IMR-90 (cell line): Measurements from ENCODE around the gene SYNM. TPM values are rescaled to one million over a fixed set of nuclear protein-coding genes. Genes with fewer than 3 reads are reported as not detected.

ENCODE experiments used
- ATAC-seq: fragments of 200-7000 bp; cut with Tn5 transposase; 2 replicates; pipeline ENCODE4 v1.9.1; 2020; ENCODE audit warnings: low read depth, mild to moderate bottlenecking, moderate library complexity
- BruUV-seq: library from RNA; stranded (reverse); fragments of 400-500 nt; replicated peaks from 2 replicates; lab custom pipeline; 2021; lab: Mats Ljungman, UMichigan
- CTCF ChIA-PET: fragments of 300-600 bp; formaldehyde crosslinking; extraction: SDS; loops from one replicate; lab custom pipeline; 2021; ENCODE audit warnings: antibody characterized with exemption; lab: Yijun Ruan, JAX
- POLR2A ChIA-PET: fragments of 300-600 bp; sonication (Branson Sonifier 250); formaldehyde crosslinking; loops from one replicate; lab custom pipeline; 2022; ENCODE audit warnings: antibody characterized with exemption; ENCODE audit not compliant: unreplicated experiment; lab: Charles Lee
- DNase-seq: peaks from one replicate; pipeline ENCODE4 v3.0.0; 2013
- H2AFZ ChIP-seq: replicated peaks from 2 replicates; pipeline ENCODE3; 2013; ENCODE audit warnings: low read length, mild to moderate bottlenecking; ENCODE audit not compliant: poor library complexity
- H2AK5ac ChIP-seq: 2 replicates; pipeline ENCODE4 v1.6.1; 2013; ENCODE audit warnings: low read depth, low read length, inconsistent platforms
- H2AK9ac ChIP-seq: replicated peaks from 2 replicates; pipeline ENCODE3; 2013; ENCODE audit warnings: mild to moderate bottlenecking, low read depth, low read length, moderate library complexity; ENCODE audit not compliant: poor library complexity
- H2BK120ac ChIP-seq: 2 replicates; pipeline ENCODE4 v1.6.1; 2013; ENCODE audit warnings: low read depth, low read length, inconsistent platforms
- H2BK15ac ChIP-seq: 3 replicates; pipeline ENCODE4 v1.6.1; 2013; ENCODE audit warnings: low read depth, low read length, inconsistent platforms
- H2BK20ac ChIP-seq: 2 replicates; pipeline ENCODE4 v1.6.1; 2013; ENCODE audit warnings: low read depth, mild to moderate bottlenecking, inconsistent platforms, low read length, moderate library complexity
- H2BK5ac ChIP-seq: 2 replicates; pipeline ENCODE4 v1.6.1; 2013; ENCODE audit warnings: mild to moderate bottlenecking, low read depth, low read length, inconsistent platforms; ENCODE audit not compliant: poor library complexity, severe bottlenecking
- H3K14ac ChIP-seq: replicated peaks from 2 replicates; pipeline ENCODE4 v1.6.1; 2013; ENCODE audit warnings: low read depth, low read length, inconsistent platforms
- H3K18ac ChIP-seq: 2 replicates; pipeline ENCODE4 v1.6.1; 2013; ENCODE audit warnings: low read depth, low read length, control low read depth
- H3K23ac ChIP-seq: 2 replicates; pipeline ENCODE4 v1.6.1; 2013; ENCODE audit warnings: low read depth, low read length, inconsistent platforms
- H3K27ac ChIP-seq: 2 replicates; pipeline ENCODE4 v1.5.1; 2013; ENCODE audit warnings: mild to moderate bottlenecking, control low read depth, low read length; ENCODE audit not compliant: insufficient read depth
- H3K27me3 ChIP-seq: 2 replicates; pipeline ENCODE4 v1.6.1; 2013; ENCODE audit warnings: low read length; ENCODE audit not compliant: control insufficient read depth, insufficient read depth
- H3K36me3 ChIP-seq: 2 replicates; pipeline ENCODE4 v1.6.1; 2013; ENCODE audit warnings: low read length, mixed read lengths; ENCODE audit not compliant: control insufficient read depth, insufficient read depth
- H3K4ac ChIP-seq: 2 replicates; pipeline ENCODE4 v1.6.1; 2013; ENCODE audit warnings: low read depth, low read length, inconsistent platforms
- H3K4me1 ChIP-seq: 2 replicates; pipeline ENCODE4 v1.6.1; 2013; ENCODE audit warnings: low read length, mixed read lengths; ENCODE audit not compliant: control insufficient read depth, insufficient read depth
- H3K4me2 ChIP-seq: 2 replicates; pipeline ENCODE4 v1.6.1; 2013; ENCODE audit warnings: low read depth, mild to moderate bottlenecking, control low read depth, low read length, moderate library complexity
- H3K4me3 ChIP-seq: 2 replicates; pipeline ENCODE4 v1.5.1; 2013; ENCODE audit warnings: low read depth, mild to moderate bottlenecking, control low read depth, low read length, moderate library complexity; ENCODE audit not compliant: insufficient read depth
- H3K56ac ChIP-seq: 2 replicates; pipeline ENCODE4 v1.6.1; 2013; ENCODE audit warnings: low read length, inconsistent platforms; ENCODE audit not compliant: insufficient read depth; ENCODE audit errors: extremely low read depth
- H3K79me1 ChIP-seq, 2 experiments: 2 replicates each; pipeline ENCODE4 v1.6.1; 2013; ENCODE audit warnings: low read length in 2 of 2, inconsistent platforms in 1 of 2, low read depth in 1 of 2
- H3K9ac ChIP-seq: 2 replicates; pipeline ENCODE4 v1.6.1; 2013; ENCODE audit warnings: low read depth, low read length, control low read depth
- H3K9me1 ChIP-seq: 2 replicates; pipeline ENCODE4 v1.6.1; 2013; ENCODE audit warnings: low read length, inconsistent platforms; ENCODE audit not compliant: insufficient read depth
- H3K9me3 ChIP-seq: 2 replicates; pipeline ENCODE4 v1.6.1; 2013; ENCODE audit warnings: low read length; ENCODE audit not compliant: control insufficient read depth, insufficient read depth
- H4K20me1 ChIP-seq: 2 replicates; pipeline ENCODE4 v1.6.1; 2013; ENCODE audit warnings: low read length, inconsistent platforms; ENCODE audit not compliant: insufficient read depth
- H4K5ac ChIP-seq: 2 replicates; pipeline ENCODE4 v1.6.1; 2013; ENCODE audit warnings: mild to moderate bottlenecking, low read depth, low read length, control low read depth
- H4K8ac ChIP-seq, 2 experiments: 2 replicates each; pipeline ENCODE4 v1.6.1; 2013; ENCODE audit warnings: low read depth in 2 of 2, low read length in 2 of 2, control low read depth in 1 of 2, inconsistent platforms in 1 of 2
- H4K91ac ChIP-seq: 2 replicates; pipeline ENCODE4 v1.6.1; 2013; ENCODE audit warnings: low read depth, low read length, inconsistent platforms; ENCODE audit not compliant: insufficient read depth
- BHLHE40 ChIP-seq: fragments of 150-350 bp; IDR thresholded peaks from 2 replicates; pipeline ENCODE4 v1.6.1; 2016; ENCODE audit warnings: mild to moderate bottlenecking, low read depth, low read length
- CEBPB ChIP-seq: IDR thresholded peaks from 2 replicates; pipeline ENCODE4 v1.6.1; 2012; ENCODE audit warnings: low read depth, low read length, improper control_type of control experiment
- CHD1 ChIP-seq: IDR thresholded peaks from 2 replicates; pipeline ENCODE4 v1.6.1; 2012; ENCODE audit warnings: low read depth, low read length, improper control_type of control experiment
- CTCF ChIP-seq: conservative IDR thresholded peaks from 2 replicates; pipeline ENCODE4 v1.5.1; 2012; ENCODE audit warnings: mild to moderate bottlenecking, low read depth, low read length, improper control_type of control experiment
- FOS ChIP-seq: fragments of 150-350 bp; IDR thresholded peaks from 2 replicates; pipeline ENCODE4 v1.6.1; 2016; ENCODE audit warnings: low read depth, low read length
- MAFK ChIP-seq: IDR thresholded peaks from 2 replicates; pipeline ENCODE4 v1.6.1; 2012; ENCODE audit warnings: low read depth, low read length, improper control_type of control experiment
- MAZ ChIP-seq: IDR thresholded peaks from 2 replicates; pipeline ENCODE4 v1.6.1; 2012; ENCODE audit warnings: low read depth, mild to moderate bottlenecking, low read length, improper control_type of control experiment, moderate library complexity, borderline replicate concordance
- NFE2L2 ChIP-seq: fragments of 150-350 bp; IDR thresholded peaks from 2 replicates; pipeline ENCODE4 v1.6.1; 2016; ENCODE audit warnings: low read depth, mild to moderate bottlenecking, low read length
- POLR2A ChIP-seq: IDR thresholded peaks from 2 replicates; pipeline ENCODE4 v1.6.1; 2012; ENCODE audit warnings: mild to moderate bottlenecking, low read depth, low read length
- RAD21 ChIP-seq: IDR thresholded peaks from 2 replicates; pipeline ENCODE4 v1.6.1; 2012; ENCODE audit warnings: low read length, improper control_type of control experiment
- RFX5 ChIP-seq: IDR thresholded peaks from 2 replicates; pipeline ENCODE4 v1.8.0; 2012; ENCODE audit warnings: low read depth, mild to moderate bottlenecking, low read length, moderate library complexity
- SMC3 ChIP-seq: fragments of 150-350 bp; IDR thresholded peaks from 2 replicates; pipeline ENCODE4 v1.6.1; 2016; ENCODE audit warnings: low read depth, mild to moderate bottlenecking, antibody characterized with exemption, low read length, moderate library complexity
- USF2 ChIP-seq: fragments of 150-350 bp; IDR thresholded peaks from 2 replicates; pipeline ENCODE4 v1.6.1; 2017; ENCODE audit warnings: mild to moderate bottlenecking, antibody characterized with exemption, low read length, low read depth
- WGBS, 2 experiments: methylation state at CpG; one replicate each; pipeline versions ENCODE4 v1.1.5 to v1.1.7; 2013; ENCODE audit warnings: missing lambda C conversion rate in 2 of 2; ENCODE audit not compliant: insufficient read length in 1 of 2; ENCODE audit errors: extremely low coverage in 2 of 2; 5-methylcytosine and 5-hydroxymethylcytosine counted together
- dilution Hi-C: fragments of 300-500 bp; cut with HindIII; formaldehyde crosslinking; loops from one replicate; pipeline ENCODE4 v1.14.3; 2018; ENCODE audit warnings: low sequenced_read_pairs; ENCODE audit not compliant: unreplicated experiment
- in situ Hi-C: fragments of 300-500 bp; cut with MboI; formaldehyde crosslinking; loops from 3 replicates; pipeline ENCODE4 v1.14.3; 2019; ENCODE audit warnings: low sequenced_read_pairs, inconsistent platforms, mixed read lengths
- intact Hi-C: fragments of 100-400 bp; cut with micrococcal nuclease; formaldehyde crosslinking; loops from 2 replicates; pipeline ENCODE4 v1.10.0; 2022
- polyA plus RNA-seq, 3 experiments: library from polyadenylated mRNA; depleted of rRNA; stranded (reverse); fragments of >200 nt; gene quantifications; 2 replicates each; pipeline ENCODE4 v1.2.3, GENCODE V29; 2012; ENCODE audit warnings: low replicate concordance in 1 of 3
- total RNA-seq: library from RNA; depleted of rRNA; stranded (reverse); fragments of >200 nt; gene quantifications from 2 replicates; pipeline ENCODE4 v1.2.3, GENCODE V29; 2012
- TF ChIP-seq, protein P1 (sequence below): fragments of 150-350 bp; IDR thresholded peaks from 2 replicates; pipeline ENCODE4 v1.6.1; 2016; ENCODE audit warnings: low read depth, mild to moderate bottlenecking, low read length, moderate library complexity, borderline replicate concordance

Gene SYNM
- total and polyA plus RNA-seq, 2 of the 4 experiments (the other 2 are of a cell fraction) = 2.1 to 3.4 TPM

DNA sequence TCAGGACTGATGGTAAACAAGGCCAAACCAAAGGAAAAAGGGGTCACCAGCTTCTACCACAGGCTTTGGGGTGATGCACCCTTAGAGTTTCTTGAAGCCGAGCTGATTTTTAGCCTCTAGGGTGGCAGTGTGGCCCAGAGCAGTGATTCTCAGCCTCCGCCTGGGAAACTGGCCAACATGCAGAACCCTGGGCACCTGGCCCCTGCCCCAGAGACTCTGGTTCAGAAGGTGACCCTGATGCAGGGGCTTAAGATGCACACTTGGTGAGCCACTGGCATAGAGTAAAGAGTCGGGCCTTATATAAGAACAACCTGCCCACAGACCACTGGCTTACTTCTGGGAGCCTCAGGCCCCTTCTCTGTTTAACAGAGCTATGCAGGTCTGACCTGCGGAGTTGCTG is 44.5 kb downstream of the SYNM start:
- Histone ChIP-seq H2BK5ac (no peak overlapping the region), H4K20me1 (no peaks in the 10 kb centered on the region), H4K91ac (no peak overlapping the region), H2AK5ac (no peak overlapping the region), H3K27ac (no peak overlapping the region), H2BK120ac (no peak overlapping the region), H2BK20ac (no peak overlapping the region), H3K18ac (no peak overlapping the region), H3K14ac (no peak overlapping the region), H3K4me3 (no peak overlapping the region), H2BK15ac (no peak overlapping the region), H3K9me1 (no peaks in the 10 kb centered on the region), H2AFZ (no peak overlapping the region), H3K4me2 (no peak overlapping the region), H4K8ac (no peak overlapping the region), H2AK9ac (no peak overlapping the region), H3K27me3 (no peaks in the 10 kb centered on the region), H4K5ac (no peak overlapping the region), H3K4me1 (no peaks in the 10 kb centered on the region), H3K36me3 (peaks cover 10% of the 10 kb centered on the region), H3K4ac (no peak overlapping the region), H3K9ac (no peak overlapping the region), H3K79me1 (0 out of 4 replicates have a peak, but pooled peaks cover 0 to 3% of the 10 kb centered on the region in 2 experiments), H3K9me3 (no peaks in the 10 kb centered on the region), H3K23ac (no peak overlapping the region), H3K56ac (no peak overlapping the region)
- intact Hi-C loops (no loop called here), dilution Hi-C loops (no loop called here), in situ Hi-C loops (no loop called here)
- WGBS, 2 experiments = no CpG with 5 or more reads among the region's 4 CpGs
- ChIA-PET CTCF (no interaction called here), POLR2A (no interaction called here)
- ATAC-seq (no peak), DNase-seq (no peak)
- no TSS peak for BruUV-seq
- TF ChIP-seq USF2 (no peak), CEBPB (no peak), CHD1 (no peak), NFE2L2 (no peak), SMC3 (no peak), RFX5 (no peak), CTCF (no peak), BHLHE40 (no peak), FOS (no peak), MAZ (no peak), RAD21 (no peak), MAFK (no peak), POLR2A (no peak)
- TF ChIP-seq, protein P1, sequence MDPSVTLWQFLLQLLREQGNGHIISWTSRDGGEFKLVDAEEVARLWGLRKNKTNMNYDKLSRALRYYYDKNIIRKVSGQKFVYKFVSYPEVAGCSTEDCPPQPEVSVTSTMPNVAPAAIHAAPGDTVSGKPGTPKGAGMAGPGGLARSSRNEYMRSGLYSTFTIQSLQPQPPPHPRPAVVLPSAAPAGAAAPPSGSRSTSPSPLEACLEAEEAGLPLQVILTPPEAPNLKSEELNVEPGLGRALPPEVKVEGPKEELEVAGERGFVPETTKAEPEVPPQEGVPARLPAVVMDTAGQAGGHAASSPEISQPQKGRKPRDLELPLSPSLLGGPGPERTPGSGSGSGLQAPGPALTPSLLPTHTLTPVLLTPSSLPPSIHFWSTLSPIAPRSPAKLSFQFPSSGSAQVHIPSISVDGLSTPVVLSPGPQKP = no peak
